Measurements from ENCODE around the gene LRFN2. TPM values are rescaled to one million over a fixed set of nuclear protein-coding genes. Genes with fewer than 3 reads are reported as not detected.

LRFN2 gene
- total RNA-seq, 1 donor from 2014 or later: not detected

- Histone ChIP-seq H3K4me3 (no peak overlapping the region), H3K27ac (no peak overlapping the region), H3K27me3 (no peaks in the 10 kb centered on the region), H3K4me1 (no peaks in the 10 kb centered on the region), H3K36me3 (no peaks in the 10 kb centered on the region), H3K9me3 (no peaks in the 10 kb centered on the region)
- no peak for DNase-seq (ENCODE audit: low spot score in 2 of 2)
- intact Hi-C loops (cut with DNase I): no loop called here
- no peak for TF ChIP-seq CTCF (IDR thresholded peaks at IDR 0.05)
Observed at GRCh38 chr6:40460380-40460779, 126.8 kb downstream of the LRFN2 start.

- intact Hi-C loops (cut with DNase I): no loop called here
- DNase-seq (ENCODE audit: low spot score in 2 of 2): no peak
- Histone ChIP-seq H3K9me3 (no peaks in the 10 kb centered on the region), H3K4me3 (no peak overlapping the region), H3K4me1 (no peaks in the 10 kb centered on the region), H3K36me3 (no peaks in the 10 kb centered on the region), H3K27ac (no peak overlapping the region), H3K27me3 (no peaks in the 10 kb centered on the region)
- no peak for TF ChIP-seq CTCF (IDR thresholded peaks at IDR 0.05)
Observed at GRCh38 chr6:40457261-40457660, 129.9 kb downstream of the LRFN2 start.

- Histone ChIP-seq H3K27me3 (no peaks in the 10 kb centered on the region), H3K4me1 (no peaks in the 10 kb centered on the region), H3K4me3 (no peak overlapping the region), H3K36me3 (no peaks in the 10 kb centered on the region), H3K27ac (no peak overlapping the region), H3K9me3 (no peaks in the 10 kb centered on the region)
- TF ChIP-seq CTCF (IDR thresholded peaks at IDR 0.05): no peak
- intact Hi-C loops (cut with DNase I): no loop called here
- DNase-seq (ENCODE audit: low spot score in 2 of 2): no peak
Observed at GRCh38 chr6:40456390-40457013, 130.7 kb downstream of the LRFN2 start.

GRCh38 chr6:40455686-40456389 is 131.3 kb downstream of the LRFN2 start:
- no peaks in the 10 kb centered on the region for H3K36me3 ChIP-seq
- intact Hi-C loops (cut with DNase I): no loop called here
- DNase-seq (ENCODE audit: low spot score in 2 of 2): no peak
- no peak for TF ChIP-seq CTCF (IDR thresholded peaks at IDR 0.05)
- H3K9me3 ChIP-seq: no peaks in the 10 kb centered on the region
- H3K4me1 ChIP-seq: no peaks in the 10 kb centered on the region
- H3K27ac ChIP-seq: no peak overlapping the region
- H3K4me3 ChIP-seq: no peak overlapping the region
- H3K27me3 ChIP-seq: no peaks in the 10 kb centered on the region

GRCh38 chr6:40450483-40450882 is 136.7 kb downstream of the LRFN2 start:
- H3K4me3 ChIP-seq: no peak overlapping the region
- H3K9me3 ChIP-seq: no peaks in the 10 kb centered on the region
- no peaks in the 10 kb centered on the region for H3K36me3 ChIP-seq
- H3K27ac ChIP-seq: no peak overlapping the region
- H3K27me3 ChIP-seq: no peaks in the 10 kb centered on the region
- H3K4me1 ChIP-seq: no peaks in the 10 kb centered on the region
- TF ChIP-seq CTCF (IDR thresholded peaks at IDR 0.05): no peak
- no peak for DNase-seq (ENCODE audit: low spot score in 2 of 2)
- intact Hi-C loops (cut with DNase I): no loop called here

All from ascending aorta (tissue), 2 donors.